GM12892 (cell line): ENCODE data around the gene ARRDC5.

Source experiments
- POLR2A ChIP-seq: IDR thresholded peaks from 2 replicates; pipeline ENCODE4 v1.6.1; 2011; ENCODE audit warnings: low read depth, low read length, control low read depth
- POLR2AphosphoS5 ChIP-seq: IDR thresholded peaks from 2 replicates; pipeline ENCODE4 v1.6.1; 2011; ENCODE audit warnings: low read depth, low read length, control low read depth
- TAF1 ChIP-seq: IDR thresholded peaks from 2 replicates; pipeline ENCODE4 v1.6.1; 2011; ENCODE audit warnings: low read depth, mild to moderate bottlenecking, control low read depth, low read length, borderline replicate concordance

DNA sequence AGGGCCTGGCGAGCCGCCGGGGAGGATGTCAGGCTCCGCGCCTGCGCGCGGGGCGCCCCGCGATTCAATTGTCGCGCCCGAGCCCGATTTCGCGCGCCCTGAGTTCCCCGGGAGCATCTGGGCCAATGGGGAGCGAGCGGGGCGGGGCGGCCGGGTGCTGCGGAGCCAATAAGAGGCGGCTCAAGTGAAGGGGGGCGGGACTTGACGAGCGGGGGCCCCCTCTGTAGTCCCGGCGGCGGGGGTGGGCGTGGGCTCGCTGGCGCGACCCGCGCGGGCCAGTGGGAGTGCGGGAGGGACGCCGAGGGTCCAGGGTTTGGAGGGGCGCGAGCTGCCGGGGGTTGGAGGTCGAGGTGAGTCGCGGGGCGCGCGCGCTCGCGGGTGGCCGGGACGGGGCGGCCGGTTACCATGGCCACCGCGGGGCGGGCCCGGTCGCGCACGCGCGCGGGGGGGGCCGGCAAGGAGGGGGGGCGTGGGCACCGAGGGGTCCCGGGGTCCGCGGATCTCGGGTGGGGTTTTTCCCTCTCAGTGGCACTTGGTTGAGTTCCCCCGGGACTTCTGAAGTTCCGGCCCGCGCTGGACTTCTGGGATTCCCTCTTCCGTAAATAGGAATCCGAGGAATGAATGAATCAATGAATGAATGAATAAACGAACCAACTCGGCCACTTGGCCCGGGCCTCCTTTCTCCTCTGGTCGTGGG lies 7.3 kb upstream of the ARRDC5 start:
- TF ChIP-seq POLR2A: no peak
- TF ChIP-seq POLR2AphosphoS5: no peak
- TF ChIP-seq TAF1: no peak
